ENCODE measurements around the gene SH2D6. TPM values are rescaled to one million over a fixed set of nuclear protein-coding genes. Genes with fewer than 3 reads are reported as not detected.

Gene SH2D6
- total RNA-seq, 2 experiments from 2014 or later, result 0.43 to 1.5 TPM

DNA sequence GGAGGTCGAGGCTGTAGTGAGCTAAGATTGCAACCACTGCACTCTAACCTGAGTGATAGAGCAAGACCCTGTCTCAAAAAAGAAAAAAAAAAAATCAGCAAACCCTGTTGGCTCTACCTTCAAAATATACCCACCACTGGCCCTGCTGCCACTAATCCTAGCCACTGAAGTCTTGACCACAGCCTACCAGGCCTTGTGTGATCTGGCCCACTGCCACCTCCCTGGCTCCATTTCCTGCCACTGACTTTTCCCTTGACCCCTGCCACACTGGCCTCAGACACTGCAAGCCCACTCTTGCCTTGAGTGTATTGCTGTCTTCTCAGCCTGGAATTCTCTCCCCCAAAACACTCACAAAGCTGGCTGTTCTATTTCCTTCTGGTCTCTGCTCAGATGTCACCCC lies 33.7 kb downstream of the SH2D6 start:
- H3K4me3 Mint-ChIP-seq, result no peak overlapping the region
- H3K27ac Mint-ChIP-seq, result no peak overlapping the region
- H3K9me3 Mint-ChIP-seq, result no peaks in the 10 kb centered on the region
- H3K27me3 Mint-ChIP-seq, result peaks cover 5% of the 10 kb centered on the region
- H3K4me1 Mint-ChIP-seq, result no peaks in the 10 kb centered on the region
- H3K36me3 Mint-ChIP-seq (ENCODE audit: low read depth), result no peaks in the 10 kb centered on the region
- ChIA-PET POLR2A (no interaction called here), CTCF (no interaction called here)
- DNase-seq, result no peak

DNA sequence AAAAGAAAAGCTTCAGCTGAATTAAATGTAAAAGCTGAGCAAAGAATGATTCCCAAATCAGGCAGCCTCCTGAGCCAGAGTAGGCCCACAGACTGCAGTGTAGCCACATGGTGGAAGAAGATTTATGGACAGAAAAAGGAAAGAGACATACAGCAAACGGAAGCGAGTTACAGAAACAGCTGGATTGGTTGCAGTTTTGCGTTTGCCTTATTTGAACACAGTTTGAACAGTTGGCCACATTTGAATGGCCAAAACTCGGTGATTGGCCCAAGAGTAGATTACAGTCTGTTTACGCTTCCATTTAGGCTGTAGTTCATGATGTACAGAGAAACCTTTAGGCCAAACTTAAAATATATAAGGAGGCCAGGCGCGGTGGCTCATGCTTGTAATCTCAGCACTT lies 35.1 kb downstream of the SH2D6 start:
- POLR2A ChIA-PET, result no interaction called here
- no peak for DNase-seq
- Mint-ChIP-seq H3K4me1 (no peaks in the 10 kb centered on the region), H3K27ac (no peak overlapping the region), H3K36me3 (ENCODE audit: low read depth) (no peaks in the 10 kb centered on the region), H3K9me3 (no peaks in the 10 kb centered on the region), H3K27me3 (peaks cover 5% of the 10 kb centered on the region), H3K4me3 (no peak overlapping the region)
- CTCF ChIA-PET, result no interaction called here

GRCh38 chr2:85455552-85456090 lies 37.1 kb downstream of the SH2D6 start:
- POLR2A ChIA-PET, result no interaction called here
- Mint-ChIP-seq H3K27me3 (peaks cover 5% of the 10 kb centered on the region), H3K9me3 (no peaks in the 10 kb centered on the region), H3K27ac (no peak overlapping the region), H3K36me3 (ENCODE audit: low read depth) (no peaks in the 10 kb centered on the region), H3K4me1 (no peaks in the 10 kb centered on the region), H3K4me3 (no peak overlapping the region)
- DNase-seq, result no peak
- CTCF ChIA-PET, result no interaction called here

DNA sequence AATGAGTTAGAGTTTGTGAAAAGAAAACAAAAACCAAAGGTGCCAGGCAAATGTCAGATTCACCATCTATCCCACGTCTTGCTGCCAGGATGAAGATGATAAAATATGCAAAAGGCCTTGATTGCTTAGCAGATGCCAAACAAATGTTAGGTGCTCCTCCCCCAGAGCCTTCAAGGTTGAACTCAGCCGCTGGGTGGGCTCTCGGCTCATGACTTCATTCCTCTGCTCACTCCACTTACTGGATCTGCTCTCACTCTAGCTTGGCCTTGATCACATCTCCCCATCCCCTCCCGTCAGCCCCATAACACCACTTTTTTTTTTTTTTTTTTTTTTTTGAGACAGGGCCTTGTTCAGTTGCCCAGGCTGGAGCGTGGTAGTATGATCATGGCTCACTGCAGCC lies 38.5 kb downstream of the SH2D6 start:
- ChIA-PET POLR2A (no interaction called here), CTCF (interaction anchor here (0.7 kb wide), 1 partner anchor 16 kb away, joined by 5 read pairs; no protein-coding TSS in a partner anchor)
- Mint-ChIP-seq H3K27me3 (peaks cover 5% of the 10 kb centered on the region), H3K36me3 (ENCODE audit: low read depth) (no peaks in the 10 kb centered on the region), H3K4me1 (no peaks in the 10 kb centered on the region), H3K9me3 (no peaks in the 10 kb centered on the region), H3K27ac (no peak overlapping the region), H3K4me3 (no peak overlapping the region)
- no peak for DNase-seq

DNA sequence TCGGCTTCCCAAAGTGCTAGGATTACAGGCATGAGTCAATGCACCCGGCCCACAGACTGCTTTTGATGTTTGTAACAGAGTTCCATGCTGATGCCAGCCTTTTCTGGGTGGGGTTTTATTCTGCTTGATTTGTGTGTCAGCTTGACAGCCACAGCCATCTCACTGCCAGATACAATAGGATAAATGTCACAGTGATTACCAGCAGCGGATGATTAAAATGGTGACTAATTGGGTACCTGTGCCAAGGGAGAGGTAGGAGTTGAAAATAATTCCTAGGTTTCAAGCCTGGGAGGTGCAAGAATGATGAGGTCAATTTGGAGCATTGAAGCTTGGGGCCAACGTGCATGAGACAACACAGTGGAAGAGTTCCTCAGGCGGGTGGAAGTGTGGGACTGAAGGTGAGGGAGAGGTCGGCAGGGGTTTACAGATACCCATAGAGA lies 39.4 kb downstream of the SH2D6 start:
- Mint-ChIP-seq H3K27ac (no peak overlapping the region), H3K4me1 (no peaks in the 10 kb centered on the region), H3K9me3 (no peaks in the 10 kb centered on the region), H3K27me3 (peaks cover 5% of the 10 kb centered on the region), H3K4me3 (no peak overlapping the region), H3K36me3 (ENCODE audit: low read depth) (no peaks in the 10 kb centered on the region)
- ChIA-PET POLR2A (no interaction called here), CTCF (no interaction called here)
- DNase-seq, result no peak

GRCh38 chr2:85458601-85459563 lies 40.4 kb downstream of the SH2D6 start:
- no peak for DNase-seq
- Mint-ChIP-seq H3K9me3 (no peaks in the 10 kb centered on the region), H3K4me1 (no peaks in the 10 kb centered on the region), H3K27ac (no peak overlapping the region), H3K27me3 (peaks cover 5% of the 10 kb centered on the region), H3K4me3 (no peak overlapping the region), H3K36me3 (ENCODE audit: low read depth) (no peaks in the 10 kb centered on the region)
- POLR2A ChIA-PET, result no interaction called here
- CTCF ChIA-PET, result interaction anchor here (0.6 kb wide), 1 partner anchor 73 kb away, joined by 4 read pairs; no protein-coding TSS in a partner anchor

DNA sequence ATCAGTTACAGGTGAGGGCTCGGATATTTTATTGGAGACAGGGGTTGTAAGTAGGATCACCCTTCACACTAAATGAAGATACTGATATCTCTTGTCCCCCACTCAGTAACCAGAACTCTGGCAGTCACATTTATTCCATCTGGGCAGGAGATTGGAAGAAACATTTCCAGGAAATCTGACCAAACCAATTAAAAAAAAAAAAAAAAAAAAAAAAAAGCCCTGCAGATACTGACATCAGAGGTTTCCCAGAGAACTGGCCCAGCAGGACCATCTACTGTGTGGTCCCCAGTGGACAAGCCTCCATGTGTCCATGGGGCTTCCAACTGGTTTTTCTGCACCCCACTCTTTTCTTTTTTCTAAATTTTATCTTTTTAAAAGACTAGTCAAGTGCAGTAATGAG lies 41.3 kb downstream of the SH2D6 start:
- ChIA-PET CTCF (no interaction called here), POLR2A (no interaction called here)
- Mint-ChIP-seq H3K36me3 (ENCODE audit: low read depth) (no peaks in the 10 kb centered on the region), H3K27ac (no peak overlapping the region), H3K4me1 (no peaks in the 10 kb centered on the region), H3K4me3 (no peak overlapping the region), H3K9me3 (no peaks in the 10 kb centered on the region), H3K27me3 (peaks cover 5% of the 10 kb centered on the region)
- no peak for DNase-seq

GRCh38 chr2:85462322-85462721 lies 43.8 kb downstream of the SH2D6 start:
- ChIA-PET POLR2A (no interaction called here), CTCF (no interaction called here)
- no peaks in the 10 kb centered on the region for H3K36me3 Mint-ChIP-seq (ENCODE audit: low read depth)
- no peaks in the 10 kb centered on the region for H3K4me1 Mint-ChIP-seq
- no peaks in the 10 kb centered on the region for H3K27me3 Mint-ChIP-seq
- H3K4me3 Mint-ChIP-seq, result no peak overlapping the region
- H3K27ac Mint-ChIP-seq, result no peak overlapping the region
- H3K9me3 Mint-ChIP-seq, result no peaks in the 10 kb centered on the region
- DNase-seq, result no peak

- Mint-ChIP-seq H3K9me3 (no peaks in the 10 kb centered on the region), H3K27me3 (no peaks in the 10 kb centered on the region), H3K27ac (no peak overlapping the region), H3K36me3 (ENCODE audit: low read depth) (no peaks in the 10 kb centered on the region), H3K4me3 (no peak overlapping the region), H3K4me1 (no peaks in the 10 kb centered on the region)
- no peak for DNase-seq
- POLR2A ChIA-PET, result no interaction called here
- CTCF ChIA-PET, result no interaction called here
These were observed 49.7 kb downstream of the SH2D6 start for GRCh38 chr2:85468096-85468703.

GRCh38 chr2:85468704-85469349 lies 50.3 kb downstream of the SH2D6 start:
- H3K27ac Mint-ChIP-seq, result no peak overlapping the region
- ChIA-PET CTCF (no interaction called here), POLR2A (no interaction called here)
- H3K4me3 Mint-ChIP-seq, result no peak overlapping the region
- DNase-seq, result no peak
- H3K9me3 Mint-ChIP-seq, result no peaks in the 10 kb centered on the region
- no peaks in the 10 kb centered on the region for H3K27me3 Mint-ChIP-seq
- H3K4me1 Mint-ChIP-seq, result no peaks in the 10 kb centered on the region
- no peaks in the 10 kb centered on the region for H3K36me3 Mint-ChIP-seq (ENCODE audit: low read depth)

DNA sequence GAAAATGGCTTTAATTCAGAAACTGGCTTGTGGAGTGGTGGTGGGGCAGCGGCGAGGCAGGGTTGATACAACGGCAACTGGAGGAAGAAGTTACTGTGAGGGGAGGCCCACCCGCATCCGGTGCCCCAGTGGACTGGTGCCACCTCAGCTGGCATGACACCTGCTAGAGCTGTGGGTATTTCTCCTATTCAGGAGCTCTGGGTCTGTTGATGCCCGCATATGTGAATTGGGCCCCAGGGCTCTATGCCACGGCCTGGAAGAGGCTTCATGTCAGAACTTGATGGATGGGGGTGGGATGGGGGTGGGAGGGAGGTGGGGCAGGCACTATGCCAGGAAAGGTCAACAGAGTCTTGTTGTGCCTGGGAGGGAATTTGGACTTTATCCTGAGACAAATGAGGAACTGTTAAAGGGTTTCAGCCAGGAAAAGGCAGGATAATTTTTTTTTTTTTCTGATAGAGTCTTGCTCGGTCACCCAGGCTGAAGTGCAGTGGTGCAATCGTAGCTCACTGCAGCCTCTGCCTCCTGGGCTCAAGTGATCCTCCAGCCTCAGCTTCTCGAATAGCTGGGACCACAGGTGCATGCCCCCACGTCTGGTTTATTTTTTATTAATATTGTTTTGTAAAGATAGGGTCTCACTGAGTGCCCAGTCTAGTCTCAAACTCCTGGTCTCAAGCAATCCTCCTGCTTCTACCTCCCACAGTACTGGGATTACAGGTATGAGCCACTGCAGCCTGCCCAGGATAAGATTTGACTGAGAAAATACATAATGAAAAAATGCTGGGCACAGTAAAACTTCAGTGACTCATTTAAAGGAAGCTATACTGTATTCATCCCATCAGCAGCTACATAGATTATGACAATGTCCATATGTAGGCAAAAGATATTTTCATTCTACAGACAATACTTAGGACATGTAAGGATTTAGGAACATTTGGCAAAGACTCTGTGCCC lies 52.6 kb downstream of the SH2D6 start:
- ChIA-PET POLR2A (interaction anchor here (1.6 kb wide), 1 partner anchor 24 kb away, joined by 3 read pairs; no protein-coding TSS in a partner anchor), CTCF (interaction anchor here (1.3 to 1.4 kb wide), 2 partner anchors 51 kb away, joined by 3 read pairs; no protein-coding TSS in a partner anchor)
- Mint-ChIP-seq H3K27me3 (no peaks in the 10 kb centered on the region), H3K27ac (no peak overlapping the region), H3K36me3 (ENCODE audit: low read depth) (no peaks in the 10 kb centered on the region), H3K4me3 (no peak overlapping the region), H3K9me3 (no peaks in the 10 kb centered on the region), H3K4me1 (no peaks in the 10 kb centered on the region)
- no peak for DNase-seq

- no peaks in the 10 kb centered on the region for H3K36me3 Mint-ChIP-seq (ENCODE audit: low read depth)
- no peaks in the 10 kb centered on the region for H3K4me1 Mint-ChIP-seq
- no peak for DNase-seq
- ChIA-PET CTCF (interaction anchor here (0.7 to 1.4 kb wide), 3 partner anchors 20 to 53 kb away, joined by 3 read pairs; no protein-coding TSS in a partner anchor), POLR2A (interaction anchor here (0.8 kb wide), 1 partner anchor 52 kb away, joined by 3 read pairs; no protein-coding TSS in a partner anchor)
- H3K4me3 Mint-ChIP-seq, result no peak overlapping the region
- no peaks in the 10 kb centered on the region for H3K27me3 Mint-ChIP-seq
- no peak overlapping the region for H3K27ac Mint-ChIP-seq
- no peaks in the 10 kb centered on the region for H3K9me3 Mint-ChIP-seq
These were observed 53.7 kb downstream of the SH2D6 start for GRCh38 chr2:85472261-85472660.

All from activated CD4-positive, alpha-beta memory T cell treated with anti-CD3 and anti-CD28 coated beads, Interleukin-2, amount 10 ng/mL, durations not matched to agents 7 days and 5 days (primary cell).